Smooth muscle cell (in vitro differentiated cells): Measurements from ENCODE around the gene C1orf210. TPM values are rescaled to one million over a fixed set of nuclear protein-coding genes. Genes with fewer than 3 reads are reported as not detected.

Experiments used
- DNase-seq: peaks from one replicate; lab custom pipeline; 2025; ENCODE audit not compliant: unreplicated experiment; lab: John Stamatoyannopoulos, UW
- H2AFZ ChIP-seq: fragments of 200-600 bp; sonication (generic); 2 replicates; pipeline ENCODE4 v1.6.0; 2016; ENCODE audit warnings: antibody characterized with exemption, low read depth, mild to moderate bottlenecking
- H3F3A ChIP-seq: fragments of 200-600 bp; sonication (generic); 2 replicates; pipeline ENCODE4 v1.6.0; 2017; ENCODE audit warnings: antibody characterized with exemption, low read depth
- H3K27ac ChIP-seq: fragments of 200-600 bp; sonication (generic); 2 replicates; pipeline ENCODE4 v1.5.1; 2016; ENCODE audit warnings: low read depth, mild to moderate bottlenecking
- H3K27me3 ChIP-seq: fragments of 200-600 bp; sonication (generic); 2 replicates; pipeline ENCODE4 v1.6.1; 2016; ENCODE audit warnings: low read depth, mild to moderate bottlenecking
- H3K36me3 ChIP-seq: fragments of 200-600 bp; sonication (generic); 2 replicates; pipeline ENCODE4 v1.5.1; 2016; ENCODE audit warnings: low read depth
- H3K4me1 ChIP-seq: fragments of 200-600 bp; sonication (generic); 2 replicates; pipeline ENCODE4 v1.5.1; 2016; ENCODE audit warnings: low read depth
- H3K4me2 ChIP-seq: fragments of 200-600 bp; sonication (generic); 2 replicates; pipeline ENCODE4 v1.6.0; 2016; ENCODE audit warnings: mild to moderate bottlenecking
- H3K4me3 ChIP-seq: fragments of 200-600 bp; sonication (generic); 2 replicates; pipeline ENCODE4 v1.5.1; 2016; ENCODE audit warnings: mild to moderate bottlenecking
- H3K79me2 ChIP-seq: fragments of 200-600 bp; sonication (generic); 2 replicates; pipeline ENCODE4 v1.6.0; 2016; ENCODE audit warnings: low read depth, mild to moderate bottlenecking
- H3K9ac ChIP-seq: fragments of 200-600 bp; sonication (generic); 2 replicates; pipeline ENCODE4 v1.6.0; 2016; ENCODE audit warnings: low read depth
- H3K9me3 ChIP-seq: fragments of 200-600 bp; sonication (generic); replicated peaks from 2 replicates; pipeline ENCODE4 v1.5.1; 2016; ENCODE audit warnings: low read depth
- H4K20me1 ChIP-seq: fragments of 200-600 bp; sonication (generic); 2 replicates; pipeline ENCODE4 v1.6.0; 2016; ENCODE audit warnings: low read depth
- CTCF ChIP-seq: fragments of 200-600 bp; sonication (generic); IDR thresholded peaks from 2 replicates; pipeline ENCODE4 v1.5.1; 2017; ENCODE audit warnings: borderline replicate concordance, mild to moderate bottlenecking, antibody characterized with exemption; ENCODE audit not compliant: insufficient read depth, poor library complexity, severe bottlenecking
- WGBS: methylation state at CpG from one replicate; pipeline ENCODE4 v1.1.7; 2016; ENCODE audit warnings: low lambda C conversion rate; 5-methylcytosine and 5-hydroxymethylcytosine counted together
- polyA plus RNA-seq: library from polyadenylated mRNA; unstranded; fragments of >200 nt; fragmentation: Nextera tagmentation; extraction: Ambion mirVana; gene quantifications from 2 replicates; pipeline ENCODE4 v1.2.1, GENCODE V29; 2016
- total RNA-seq: library from RNA; depleted of rRNA; stranded (reverse); fragments of >200 nt; gene quantifications from 2 replicates; pipeline ENCODE4 v1.2.3, GENCODE V29; 2014

C1orf210 gene
- total and polyA plus RNA-seq, 2 experiments from 2014 or later: 0.72 to 1.2 TPM

- Histone ChIP-seq H3K27me3 (no peaks in the 10 kb centered on the region), H3K27ac (no peak within 1 kb of the TSS), H3K4me2 (no peak within 1 kb of the TSS), H3F3A (no peaks in the 10 kb centered on the region), H3K4me1 (peaks cover 8% of the 10 kb centered on the region), H4K20me1 (no peaks in the 10 kb centered on the region), H3K36me3 (no peaks in the 10 kb centered on the region), H3K79me2 (no peaks in the 10 kb centered on the region), H3K9me3 (no peaks in the 10 kb centered on the region), H3K4me3 (no peak within 1 kb of the TSS), H2AFZ (no peak within 1 kb of the TSS), H3K9ac (no peak within 1 kb of the TSS)
- no peak for TF ChIP-seq CTCF
- 90% methylated on average over 10 of the region's 10 CpGs for WGBS
- no peak for DNase-seq
These were observed 15.2 kb upstream of the C1orf210 start, which contains the start of gene TIE1 for GRCh38 chr1:43300378-43301094. Gene TIE1, plus strand, starts transcription at chr1:43300982. Its CDS starts 90 bp downstream, at chr1:43301072.

- no peaks in the 10 kb centered on the region for H3K9me3 ChIP-seq
- no peaks in the 10 kb centered on the region for H3F3A ChIP-seq
- no peak for DNase-seq
- no peak overlapping the region for H3K4me2 ChIP-seq
- no peaks in the 10 kb centered on the region for H4K20me1 ChIP-seq
- H3K4me3 ChIP-seq: no peak overlapping the region
- no peaks in the 10 kb centered on the region for H3K27me3 ChIP-seq
- H3K9ac ChIP-seq: no peak overlapping the region
- no peak overlapping the region for H2AFZ ChIP-seq
- H3K36me3 ChIP-seq: no peaks in the 10 kb centered on the region
- TF ChIP-seq CTCF: no peak
- peaks cover 23% of the 10 kb centered on the region for H3K4me1 ChIP-seq
- no peaks in the 10 kb centered on the region for H3K79me2 ChIP-seq
- no peak overlapping the region for H3K27ac ChIP-seq
These were observed 13.7 kb upstream of the C1orf210 start for GRCh38 chr1:43299101-43299500.

GRCh38 chr1:43298055-43298454 is 12.7 kb upstream of the C1orf210 start:
- no peak overlapping the region for H3K4me2 ChIP-seq
- TF ChIP-seq CTCF: no peak
- no peaks in the 10 kb centered on the region for H3K79me2 ChIP-seq
- no peaks in the 10 kb centered on the region for H3K9me3 ChIP-seq
- no peaks in the 10 kb centered on the region for H3K27me3 ChIP-seq
- no peak overlapping the region for H3K4me3 ChIP-seq
- H3K9ac ChIP-seq: no peak overlapping the region
- WGBS: 96% methylated on average over 1 of the region's 1 CpG
- H3K27ac ChIP-seq: no peak overlapping the region
- no peaks in the 10 kb centered on the region for H3K36me3 ChIP-seq
- DNase-seq: no peak
- H2AFZ ChIP-seq: no peak overlapping the region
- H3K4me1 ChIP-seq: peaks cover 23% of the 10 kb centered on the region
- H3F3A ChIP-seq: no peaks in the 10 kb centered on the region
- no peaks in the 10 kb centered on the region for H4K20me1 ChIP-seq

- H3F3A ChIP-seq: no peaks in the 10 kb centered on the region
- 62% methylated on average over 1 of the region's 1 CpG for WGBS
- H3K9me3 ChIP-seq: no peaks in the 10 kb centered on the region
- H3K36me3 ChIP-seq: no peaks in the 10 kb centered on the region
- H3K9ac ChIP-seq: no peak overlapping the region
- H3K4me1 ChIP-seq: peaks cover 23% of the 10 kb centered on the region
- H3K4me2 ChIP-seq: no peak overlapping the region
- TF ChIP-seq CTCF: no peak
- H3K79me2 ChIP-seq: no peaks in the 10 kb centered on the region
- H3K27me3 ChIP-seq: no peaks in the 10 kb centered on the region
- H2AFZ ChIP-seq: no peak overlapping the region
- no peak for DNase-seq
- no peak overlapping the region for H3K27ac ChIP-seq
- no peak overlapping the region for H3K4me3 ChIP-seq
- no peaks in the 10 kb centered on the region for H4K20me1 ChIP-seq
These were observed 10.8 kb upstream of the C1orf210 start for GRCh38 chr1:43296207-43296606.
